ENCODE data around the gene DARS2. TPM values are rescaled to one million over a fixed set of nuclear protein-coding genes. Genes with fewer than 3 reads are reported as not detected.
"Not testable (repeated sequence)": the region's sequence is repeated elsewhere in the genome, so short reads cannot be mapped to it uniquely, and the experiment has no call there.

The DARS2 gene
- total RNA-seq, 1 experiment from 2014 or later, result 25.6 TPM

DNA sequence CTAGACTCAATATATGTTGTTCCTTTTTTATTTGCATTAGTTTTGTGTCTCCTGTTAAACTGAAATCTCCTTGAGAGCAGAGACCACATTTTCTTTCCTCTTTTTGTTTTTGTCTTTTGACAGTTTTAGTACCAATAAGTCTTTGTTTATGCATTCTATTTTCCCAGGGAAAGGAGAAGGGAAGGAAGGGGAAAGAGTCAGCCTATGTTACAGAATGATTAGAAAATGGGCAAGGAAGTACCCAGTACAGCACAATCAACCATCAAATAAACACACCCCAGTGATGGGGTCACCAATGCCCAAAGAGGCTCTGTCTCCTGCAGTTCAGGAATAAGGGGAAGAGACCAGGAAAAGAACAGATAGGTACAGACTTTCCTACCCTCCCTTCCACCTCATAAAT is 53.8 kb downstream of the DARS2 start:
- ChIA-PET RAD21 (ENCODE audit: low non-redundant PET in 1 of 2, low total read pairs in 2 of 2, uncharacterized antibody in 2 of 2, unreplicated experiment in 2 of 2) (no interaction called here), POLR2A (no interaction called here)

GRCh38 chr1:173881117-173881516 is 56.6 kb downstream of the DARS2 start:
- H2AFZ ChIP-seq (ENCODE audit: low read depth, low read length, poor library complexity, severe bottlenecking); RAD21 ChIA-PET (ENCODE audit: low non-redundant PET in 1 of 2, low total read pairs in 2 of 2, uncharacterized antibody in 2 of 2, unreplicated experiment in 2 of 2); H3K9me2 ChIP-seq (ENCODE audit: insufficient read depth); H3K79me2 ChIP-seq (ENCODE audit: insufficient read depth, low read length); H3K27ac ChIP-seq (ENCODE audit: low read depth, low read length); H4K20me1 ChIP-seq (ENCODE audit: insufficient read depth); CTCF ChIA-PET; ATAC-seq; H3K4me2 ChIP-seq (ENCODE audit: low read length); BruUV-seq (replicated peaks); POLR2A ChIA-PET; H3K9me3 ChIP-seq (ENCODE audit: control insufficient read depth in 1 of 2, insufficient read depth in 1 of 2, low read depth in 1 of 2, low read length in 2 of 2); H3K4me3 ChIP-seq (replicated peaks in 1 of 2; ENCODE audit: low read depth in 1 of 2, low read length in 2 of 2); H3K9ac ChIP-seq (ENCODE audit: low read length); H3K36me3 ChIP-seq (ENCODE audit: control insufficient read depth in 1 of 2, insufficient read depth in 2 of 2, low read length in 2 of 2); H3K4me1 ChIP-seq (ENCODE audit: control insufficient read depth in 1 of 2, insufficient read depth in 2 of 2, low read length in 2 of 2); intact Hi-C loops (cut with micrococcal nuclease); H3K27me3 ChIP-seq (ENCODE audit: insufficient read depth, low read length); DNase-seq (ENCODE audit: low read depth, low spot score): not testable (repeated sequence)

More for the DNA sequence above, 53.8 kb downstream of the DARS2 start:
- no peaks in the 10 kb centered on the region for H3K27me3 ChIP-seq (ENCODE audit: insufficient read depth, low read length)
- no peaks in the 10 kb centered on the region for H3K4me1 ChIP-seq (ENCODE audit: control insufficient read depth in 1 of 2, insufficient read depth in 2 of 2, low read length in 2 of 2)
- H3K36me3 ChIP-seq (ENCODE audit: control insufficient read depth in 1 of 2, insufficient read depth in 2 of 2, low read length in 2 of 2), result no peaks in the 10 kb centered on the region
- no peak overlapping the region for H3K9ac ChIP-seq (ENCODE audit: low read length)
- H3K9me3 ChIP-seq (ENCODE audit: control insufficient read depth in 1 of 2, insufficient read depth in 1 of 2, low read depth in 1 of 2, low read length in 2 of 2), result no peaks in the 10 kb centered on the region
- BruUV-seq (replicated peaks), result no TSS peak
- H3K79me2 ChIP-seq (ENCODE audit: insufficient read depth, low read length), result no peaks in the 10 kb centered on the region
- H3K4me3 ChIP-seq (replicated peaks in 1 of 2; ENCODE audit: low read depth in 1 of 2, low read length in 2 of 2), result no peak overlapping the region
- CTCF ChIA-PET, result no interaction called here
- intact Hi-C loops (cut with micrococcal nuclease), result no loop called here
- H4K20me1 ChIP-seq (ENCODE audit: insufficient read depth), result no peaks in the 10 kb centered on the region
- H3K4me2 ChIP-seq (ENCODE audit: low read length), result no peak overlapping the region
- no peak overlapping the region for H3K27ac ChIP-seq (ENCODE audit: low read depth, low read length)
- ATAC-seq, result no peak
- no peaks in the 10 kb centered on the region for H3K9me2 ChIP-seq (ENCODE audit: insufficient read depth)
- DNase-seq (ENCODE audit: low read depth, low spot score), result no peak
- H2AFZ ChIP-seq (ENCODE audit: low read depth, low read length, poor library complexity, severe bottlenecking), result no peak overlapping the region
- TF ChIP-seq EGR1 (IDR thresholded peaks at IDR 0.05; ENCODE audit: low read depth) (no peak), ZFX (IDR thresholded peaks at IDR 0.05) (no peak), SIN3A (IDR thresholded peaks at IDR 0.05; ENCODE audit: low read depth) (no peak), YY1 (IDR thresholded peaks at IDR 0.05; ENCODE audit: extremely low read depth, insufficient replicate concordance, low read depth, low read length) (no peak), ZNF274 (IDR thresholded peaks at IDR 0.05; ENCODE audit: low read depth, low read length) (no peak)
- TF ChIP-seq, protein P1, sequence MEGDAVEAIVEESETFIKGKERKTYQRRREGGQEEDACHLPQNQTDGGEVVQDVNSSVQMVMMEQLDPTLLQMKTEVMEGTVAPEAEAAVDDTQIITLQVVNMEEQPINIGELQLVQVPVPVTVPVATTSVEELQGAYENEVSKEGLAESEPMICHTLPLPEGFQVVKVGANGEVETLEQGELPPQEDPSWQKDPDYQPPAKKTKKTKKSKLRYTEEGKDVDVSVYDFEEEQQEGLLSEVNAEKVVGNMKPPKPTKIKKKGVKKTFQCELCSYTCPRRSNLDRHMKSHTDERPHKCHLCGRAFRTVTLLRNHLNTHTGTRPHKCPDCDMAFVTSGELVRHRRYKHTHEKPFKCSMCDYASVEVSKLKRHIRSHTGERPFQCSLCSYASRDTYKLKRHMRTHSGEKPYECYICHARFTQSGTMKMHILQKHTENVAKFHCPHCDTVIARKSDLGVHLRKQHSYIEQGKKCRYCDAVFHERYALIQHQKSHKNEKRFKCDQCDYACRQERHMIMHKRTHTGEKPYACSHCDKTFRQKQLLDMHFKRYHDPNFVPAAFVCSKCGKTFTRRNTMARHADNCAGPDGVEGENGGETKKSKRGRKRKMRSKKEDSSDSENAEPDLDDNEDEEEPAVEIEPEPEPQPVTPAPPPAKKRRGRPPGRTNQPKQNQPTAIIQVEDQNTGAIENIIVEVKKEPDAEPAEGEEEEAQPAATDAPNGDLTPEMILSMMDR (IDR thresholded peaks at IDR 0.05 in 2 of 3, conservative IDR thresholded peaks at IDR 0.05 in 1 of 3; ENCODE audit: borderline replicate concordance in 1 of 3, insufficient read depth in 1 of 3, low read depth in 2 of 3, low read length in 2 of 3), result no peak
- TF ChIP-seq, protein P2, sequence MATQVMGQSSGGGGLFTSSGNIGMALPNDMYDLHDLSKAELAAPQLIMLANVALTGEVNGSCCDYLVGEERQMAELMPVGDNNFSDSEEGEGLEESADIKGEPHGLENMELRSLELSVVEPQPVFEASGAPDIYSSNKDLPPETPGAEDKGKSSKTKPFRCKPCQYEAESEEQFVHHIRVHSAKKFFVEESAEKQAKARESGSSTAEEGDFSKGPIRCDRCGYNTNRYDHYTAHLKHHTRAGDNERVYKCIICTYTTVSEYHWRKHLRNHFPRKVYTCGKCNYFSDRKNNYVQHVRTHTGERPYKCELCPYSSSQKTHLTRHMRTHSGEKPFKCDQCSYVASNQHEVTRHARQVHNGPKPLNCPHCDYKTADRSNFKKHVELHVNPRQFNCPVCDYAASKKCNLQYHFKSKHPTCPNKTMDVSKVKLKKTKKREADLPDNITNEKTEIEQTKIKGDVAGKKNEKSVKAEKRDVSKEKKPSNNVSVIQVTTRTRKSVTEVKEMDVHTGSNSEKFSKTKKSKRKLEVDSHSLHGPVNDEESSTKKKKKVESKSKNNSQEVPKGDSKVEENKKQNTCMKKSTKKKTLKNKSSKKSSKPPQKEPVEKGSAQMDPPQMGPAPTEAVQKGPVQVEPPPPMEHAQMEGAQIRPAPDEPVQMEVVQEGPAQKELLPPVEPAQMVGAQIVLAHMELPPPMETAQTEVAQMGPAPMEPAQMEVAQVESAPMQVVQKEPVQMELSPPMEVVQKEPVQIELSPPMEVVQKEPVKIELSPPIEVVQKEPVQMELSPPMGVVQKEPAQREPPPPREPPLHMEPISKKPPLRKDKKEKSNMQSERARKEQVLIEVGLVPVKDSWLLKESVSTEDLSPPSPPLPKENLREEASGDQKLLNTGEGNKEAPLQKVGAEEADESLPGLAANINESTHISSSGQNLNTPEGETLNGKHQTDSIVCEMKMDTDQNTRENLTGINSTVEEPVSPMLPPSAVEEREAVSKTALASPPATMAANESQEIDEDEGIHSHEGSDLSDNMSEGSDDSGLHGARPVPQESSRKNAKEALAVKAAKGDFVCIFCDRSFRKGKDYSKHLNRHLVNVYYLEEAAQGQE (IDR thresholded peaks at IDR 0.05; ENCODE audit: low read depth), result no peak

Measured in HCT116 (cell line).